Measurements from ENCODE around the gene WNT5B.

WNT5B gene

DNA sequence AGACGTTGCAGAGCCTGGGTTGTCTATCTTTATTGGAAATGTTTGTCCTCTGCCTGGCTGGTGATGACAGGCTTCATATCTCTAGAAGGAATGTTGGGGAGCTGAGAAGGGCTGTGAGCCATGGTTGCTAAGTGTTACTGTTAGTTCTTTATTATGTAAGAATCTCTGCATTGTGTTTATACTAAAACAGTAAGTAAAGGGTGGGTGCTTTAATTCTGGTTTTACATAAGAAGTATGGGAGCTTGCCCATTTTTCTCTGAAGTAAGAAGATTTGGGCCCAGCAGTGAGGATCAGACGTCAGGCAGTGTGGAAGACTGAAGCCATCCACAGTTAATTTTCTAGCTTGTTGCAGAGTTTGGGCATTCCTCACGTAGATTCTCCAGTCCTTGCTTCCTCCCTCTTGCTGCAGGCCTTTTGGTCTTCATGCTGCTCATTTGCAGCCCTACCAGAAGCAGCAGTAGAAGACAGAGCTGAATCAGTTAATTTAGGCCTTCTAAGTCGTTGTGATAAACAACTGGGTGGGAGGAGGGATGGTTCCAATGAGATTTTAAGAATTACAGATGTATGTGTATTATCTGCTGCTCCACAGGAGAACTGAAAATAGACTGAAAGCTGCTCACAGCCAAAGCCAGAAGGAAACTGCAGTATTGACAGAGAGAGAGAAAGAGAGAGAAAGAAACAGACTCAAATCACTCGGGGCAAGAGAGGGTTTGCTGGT, 21.4 kb downstream of the WNT5B start:
- DNase-seq = no peak

DNA sequence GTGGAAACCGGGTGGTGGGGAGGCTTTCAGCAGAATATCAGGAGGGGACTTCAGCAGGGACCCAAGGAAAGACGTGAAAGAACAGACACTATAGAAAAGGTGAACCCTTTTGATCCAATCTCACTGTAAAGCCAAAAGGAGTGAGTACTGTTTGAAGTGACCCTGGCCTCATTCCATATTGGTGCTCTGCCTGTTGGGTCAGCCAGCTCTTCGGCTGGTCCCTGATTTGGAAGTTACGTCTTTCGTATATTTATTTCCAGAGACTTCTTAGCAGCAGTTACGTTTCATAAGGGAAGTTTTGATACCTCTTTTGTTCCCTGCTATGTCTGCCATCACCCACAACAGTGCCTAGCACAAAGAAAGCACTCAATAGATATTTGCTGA, 21.9 kb downstream of the WNT5B start:
- DNase-seq = no peak

DNA sequence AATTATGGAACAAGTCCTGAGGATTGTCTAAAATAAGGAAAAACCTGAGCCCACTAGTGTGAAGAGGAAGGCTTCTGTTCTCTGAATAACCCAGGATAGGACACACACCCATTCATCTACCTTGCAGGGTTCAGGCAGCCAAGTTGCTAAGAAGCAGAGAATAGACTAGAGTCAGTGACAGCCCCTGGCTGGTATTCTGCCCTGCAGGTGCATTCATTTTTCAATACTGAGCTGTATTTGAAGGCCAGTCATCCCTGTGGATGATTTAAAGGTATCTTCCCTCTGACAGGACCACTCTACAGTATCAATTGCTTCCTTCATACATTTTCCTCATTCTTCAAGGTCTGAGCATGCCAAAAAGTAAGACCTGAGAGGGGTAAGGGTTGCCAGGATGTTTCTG, 22.9 kb downstream of the WNT5B start:
- no peak for DNase-seq

DNA sequence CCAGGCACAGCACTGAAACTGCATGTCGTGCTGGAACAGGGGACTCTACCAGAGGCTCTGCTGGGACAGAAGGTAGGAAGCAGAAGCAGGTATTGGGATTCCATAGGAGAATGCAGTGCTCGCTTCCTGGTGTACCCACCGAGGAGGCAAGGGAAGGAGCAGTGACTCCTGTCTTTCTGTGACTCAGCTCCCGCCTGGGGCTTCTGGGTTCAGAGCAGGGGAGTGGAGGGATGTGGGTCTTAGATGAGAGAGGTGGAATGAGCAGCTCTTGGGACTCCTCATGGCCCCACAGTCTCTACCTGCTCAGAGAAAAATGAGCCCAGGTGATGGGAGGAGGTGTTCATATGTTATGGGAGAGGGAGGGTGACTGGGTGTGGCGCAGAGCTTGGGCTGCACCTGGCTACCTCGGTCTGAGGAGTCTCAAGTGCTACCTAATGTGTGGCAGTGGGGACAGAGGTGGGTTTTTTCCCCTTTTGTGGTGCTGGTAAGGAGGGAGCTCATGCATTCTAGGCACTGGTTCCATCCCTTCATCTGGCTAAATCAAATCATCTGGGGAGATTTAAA, 26.3 kb downstream of the WNT5B start:
- no peak for DNase-seq

DNA sequence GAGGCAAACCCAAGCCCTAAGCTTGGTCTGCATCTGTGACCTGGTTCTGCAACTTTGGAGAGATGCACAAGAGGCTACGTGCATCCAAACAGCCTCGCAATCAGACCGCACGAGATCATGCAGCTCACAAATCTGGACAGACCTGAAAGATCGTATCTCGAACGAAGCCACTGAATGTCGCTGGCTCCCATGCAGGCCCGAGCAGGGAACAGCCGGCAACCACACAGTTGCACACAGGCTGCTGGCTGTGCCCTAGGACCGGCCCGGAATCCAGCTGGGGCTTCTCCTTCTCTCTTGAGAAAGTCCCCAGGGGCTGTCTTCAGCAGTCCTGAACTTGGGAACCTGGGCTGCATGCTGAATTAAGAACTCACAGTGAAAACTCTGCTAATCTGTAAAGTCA, 27.9 kb downstream of the WNT5B start:
- DNase-seq = peak in 2 of 51 donors; percentile 31 to 45

DNA sequence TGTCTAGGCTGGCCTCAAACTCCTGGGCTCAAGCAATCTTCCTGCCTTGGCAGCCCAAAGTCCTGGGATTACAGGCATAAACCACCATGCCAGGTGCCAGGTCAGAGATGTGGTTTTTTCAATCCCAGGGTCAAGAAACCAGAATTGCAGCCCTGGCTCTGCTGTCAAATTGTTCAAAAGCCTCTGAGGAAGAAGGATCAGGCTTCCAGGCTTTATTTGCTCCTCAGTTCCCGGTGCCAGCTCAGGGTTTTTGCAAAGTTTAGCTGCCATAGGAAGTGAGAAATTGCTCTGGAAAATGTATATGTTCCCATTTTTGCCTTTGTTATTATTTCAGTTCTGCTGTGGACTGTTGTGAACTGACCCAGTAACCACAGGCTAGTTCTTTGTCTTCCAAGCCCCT, 28.7 kb downstream of the WNT5B start:
- peak in 1 of 51 donors; percentile 9 for DNase-seq

DNA sequence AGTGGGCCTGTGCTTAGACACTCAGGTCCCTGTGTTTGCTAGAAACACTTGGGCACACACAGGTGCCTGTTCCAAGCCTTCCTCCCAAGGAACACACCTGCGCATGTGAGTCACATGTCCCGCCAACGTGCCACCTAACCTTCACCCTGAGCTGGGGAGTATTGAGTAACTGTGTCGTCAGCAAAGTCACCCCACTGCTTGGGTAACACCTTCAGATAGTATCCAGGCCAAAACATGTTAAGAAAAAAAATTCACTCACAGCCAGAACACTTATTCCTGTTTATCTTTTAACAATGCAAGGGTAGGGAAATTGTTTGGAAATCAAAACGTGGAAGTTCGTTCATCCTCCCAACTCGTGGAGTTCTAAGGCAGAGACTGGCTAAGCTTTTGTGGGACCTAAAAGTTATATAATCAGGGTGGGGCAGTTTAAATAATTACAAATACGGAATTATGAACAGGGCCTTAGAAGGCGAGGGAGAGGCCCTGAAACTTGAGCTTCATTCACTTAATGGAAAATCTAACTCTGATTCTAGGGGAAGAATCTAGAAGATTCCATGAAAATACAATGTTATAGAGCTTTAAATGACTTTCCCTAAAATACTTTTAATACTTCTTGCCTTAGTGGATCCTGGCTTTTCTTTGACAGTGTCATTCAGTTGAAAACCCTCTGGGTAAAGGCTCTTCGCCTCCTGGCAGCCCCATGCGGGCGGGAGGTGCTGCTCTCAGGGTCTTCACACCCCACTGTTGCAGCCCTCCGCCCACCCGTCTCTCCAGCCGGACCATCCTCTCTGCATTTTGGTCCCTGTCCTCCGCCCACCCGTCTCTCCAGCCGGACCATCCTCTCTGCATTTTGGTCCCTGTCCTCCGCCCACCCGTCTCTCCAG, 31.5 kb downstream of the WNT5B start:
- peak in 21 of 51 donors; percentile 24 to 77 (median 38) for DNase-seq

DNA sequence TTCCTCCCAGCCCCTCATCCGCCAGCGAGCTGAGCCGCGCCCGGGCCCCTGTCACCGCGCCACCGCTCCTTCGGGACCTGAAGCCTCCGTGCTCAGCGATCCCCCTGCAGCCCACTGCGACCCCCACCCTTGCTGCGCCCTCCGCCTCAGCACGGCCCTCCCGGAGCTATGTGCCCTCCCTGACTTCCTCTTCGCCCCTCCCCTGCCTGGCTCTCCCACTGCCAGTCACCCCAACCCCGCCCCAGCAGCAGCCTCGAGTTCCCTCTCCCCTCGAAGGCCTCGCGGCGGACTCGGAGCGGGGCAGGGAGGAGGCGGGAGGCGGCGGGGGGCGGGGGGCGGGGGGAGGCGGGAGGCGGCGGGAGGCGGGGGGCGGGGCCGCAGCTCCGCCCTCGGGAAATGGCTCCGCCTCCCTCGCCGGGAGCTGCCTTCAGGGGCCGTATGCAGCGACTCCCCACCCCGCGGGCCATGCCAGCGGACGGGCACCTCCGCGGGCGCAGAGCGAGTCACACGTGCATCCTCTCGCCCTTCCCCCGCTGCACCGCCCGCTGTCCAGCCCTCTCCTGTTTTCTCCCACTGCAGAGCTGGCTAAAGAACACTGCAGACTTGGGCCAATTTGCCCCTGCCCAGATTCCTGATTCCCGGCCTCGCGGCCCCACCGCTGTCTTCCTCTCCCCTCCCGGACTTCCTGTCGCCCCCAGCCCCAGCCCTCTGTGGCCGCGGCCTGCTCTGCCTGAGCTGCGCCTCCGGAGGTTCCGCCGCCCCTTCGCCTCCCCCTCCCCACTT, 32.7 kb downstream of the WNT5B start:
- peak; percentile 42 to 99 (median 92) for DNase-seq

DNA sequence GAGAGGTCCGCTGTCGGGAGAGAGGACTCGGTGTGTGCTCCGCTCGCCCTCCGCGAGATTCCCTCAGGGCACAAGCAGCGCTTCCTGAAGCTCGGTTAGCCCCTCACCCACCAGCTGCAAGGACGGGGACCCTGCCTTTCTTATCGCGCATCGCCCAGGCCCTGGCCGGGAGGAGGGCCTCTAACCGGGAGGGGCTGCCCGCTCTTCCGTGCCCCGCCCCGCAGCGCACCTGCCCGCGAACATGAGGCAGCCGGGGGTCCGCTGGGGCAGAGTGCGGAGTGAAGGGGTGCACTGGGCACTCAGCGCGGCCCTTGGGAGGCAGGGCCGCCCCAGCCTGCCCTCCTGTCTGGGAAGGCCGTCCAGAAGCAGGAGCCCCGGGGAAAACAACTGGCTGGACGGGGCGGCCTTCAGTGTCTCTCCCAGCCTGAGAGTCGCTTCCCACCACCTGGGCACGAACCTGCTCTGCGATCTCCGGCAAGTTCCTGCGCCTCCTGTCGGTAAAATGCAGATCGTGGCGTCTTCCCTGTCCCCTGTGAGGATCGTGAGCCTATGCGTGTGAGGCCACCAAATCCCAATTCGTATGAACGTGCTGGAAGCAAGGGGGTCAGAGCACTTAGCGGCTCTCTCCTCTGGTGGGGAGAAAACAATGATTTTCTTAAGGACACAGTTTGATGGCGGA, 33.9 kb downstream of the WNT5B start:
- DNase-seq = no peak

DNA sequence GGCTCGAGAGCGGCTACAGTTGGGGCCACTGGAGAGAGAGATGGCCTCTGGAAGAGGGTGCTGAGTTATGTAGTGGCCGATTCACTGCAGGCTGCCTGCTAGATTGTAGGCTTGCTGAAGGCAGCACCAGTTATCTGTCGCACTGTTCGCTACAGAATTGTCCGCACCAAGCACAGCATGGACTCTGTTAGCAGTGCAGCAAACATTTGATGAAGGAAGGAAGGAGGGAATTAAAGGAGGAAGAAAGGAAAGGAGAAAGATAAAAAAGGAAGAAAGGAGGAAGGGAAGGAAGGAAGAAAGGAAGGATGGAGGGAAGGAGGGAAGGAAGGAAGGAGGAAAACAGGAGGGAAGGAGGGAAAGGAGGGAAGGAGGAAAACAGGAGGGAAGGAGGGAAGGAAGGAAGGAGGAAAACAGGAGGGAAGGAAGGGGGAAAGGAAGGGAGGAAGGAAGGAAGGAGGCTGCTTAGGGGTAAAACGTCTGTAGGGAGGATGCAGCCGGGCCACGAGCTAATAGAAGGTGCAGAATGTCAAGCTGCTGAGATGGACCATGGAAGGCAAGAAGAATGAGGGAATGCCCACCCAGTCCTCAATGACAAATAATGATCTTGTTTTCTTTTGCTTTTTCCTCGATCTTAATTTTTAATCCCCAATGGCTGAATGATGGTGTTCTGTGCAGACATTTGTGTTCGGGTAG, 34.6 kb downstream of the WNT5B start:
- no peak for DNase-seq

DNA sequence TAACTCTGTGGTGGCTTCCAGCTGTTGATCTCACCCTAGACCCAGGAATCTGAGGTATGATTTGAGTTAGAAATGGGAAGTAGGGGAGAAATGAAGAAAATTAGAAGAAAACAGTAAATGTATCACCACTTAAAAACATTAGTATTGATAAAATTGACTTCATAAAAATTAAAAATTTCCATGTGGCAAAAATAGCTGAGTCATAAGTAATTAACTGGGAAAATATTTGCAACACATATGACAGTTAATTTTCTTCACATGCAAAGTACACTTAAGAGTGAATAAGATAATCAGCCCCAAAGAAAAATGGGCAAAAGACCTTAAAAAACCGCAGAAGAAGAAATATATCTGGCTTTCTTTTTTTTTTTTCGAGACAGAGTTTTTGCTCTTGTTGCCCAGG, 36.3 kb downstream of the WNT5B start:
- no peak for DNase-seq

DNA sequence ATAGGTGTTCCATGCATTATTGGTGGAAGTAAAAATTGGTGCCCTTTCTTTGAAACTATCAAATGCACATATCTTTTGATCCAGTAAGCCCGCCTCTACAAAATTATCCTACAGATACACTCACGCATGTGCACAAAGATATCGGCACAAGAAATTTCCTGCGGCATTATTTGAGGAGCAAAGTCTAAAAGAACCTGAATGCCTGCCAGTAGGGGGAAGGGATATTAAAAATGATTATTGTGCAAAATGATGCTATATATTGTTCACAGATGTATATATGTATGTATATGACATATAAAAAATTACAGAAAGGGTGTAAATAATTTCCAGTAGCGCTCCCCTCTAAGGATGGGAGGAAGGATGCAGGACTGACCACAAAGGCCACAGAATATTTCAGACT, 37.2 kb downstream of the WNT5B start:
- no peak for DNase-seq

DNA sequence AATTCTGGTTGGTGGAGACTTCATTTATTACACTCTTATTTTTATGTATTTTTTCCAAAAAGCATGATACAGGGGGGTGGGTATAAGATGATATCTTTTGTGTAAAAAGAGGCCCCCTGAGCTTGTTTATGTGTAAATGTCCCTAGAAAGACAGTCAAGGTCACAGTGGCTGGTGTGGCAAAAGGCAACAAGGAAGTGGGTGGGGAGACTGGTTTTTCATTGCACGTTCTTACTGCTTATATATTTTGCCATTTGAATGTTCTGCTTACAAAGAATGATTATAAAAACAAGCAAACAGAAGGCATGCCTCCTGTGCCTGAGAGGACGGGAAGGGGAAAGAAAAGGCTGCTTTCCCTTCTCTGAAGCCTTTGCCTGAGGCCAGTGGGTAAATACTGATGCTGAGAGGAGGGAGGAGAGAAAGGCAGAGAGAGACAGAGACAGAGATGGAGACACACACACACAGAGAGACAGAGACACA, 37.7 kb downstream of the WNT5B start:
- DNase-seq = no peak

DNA sequence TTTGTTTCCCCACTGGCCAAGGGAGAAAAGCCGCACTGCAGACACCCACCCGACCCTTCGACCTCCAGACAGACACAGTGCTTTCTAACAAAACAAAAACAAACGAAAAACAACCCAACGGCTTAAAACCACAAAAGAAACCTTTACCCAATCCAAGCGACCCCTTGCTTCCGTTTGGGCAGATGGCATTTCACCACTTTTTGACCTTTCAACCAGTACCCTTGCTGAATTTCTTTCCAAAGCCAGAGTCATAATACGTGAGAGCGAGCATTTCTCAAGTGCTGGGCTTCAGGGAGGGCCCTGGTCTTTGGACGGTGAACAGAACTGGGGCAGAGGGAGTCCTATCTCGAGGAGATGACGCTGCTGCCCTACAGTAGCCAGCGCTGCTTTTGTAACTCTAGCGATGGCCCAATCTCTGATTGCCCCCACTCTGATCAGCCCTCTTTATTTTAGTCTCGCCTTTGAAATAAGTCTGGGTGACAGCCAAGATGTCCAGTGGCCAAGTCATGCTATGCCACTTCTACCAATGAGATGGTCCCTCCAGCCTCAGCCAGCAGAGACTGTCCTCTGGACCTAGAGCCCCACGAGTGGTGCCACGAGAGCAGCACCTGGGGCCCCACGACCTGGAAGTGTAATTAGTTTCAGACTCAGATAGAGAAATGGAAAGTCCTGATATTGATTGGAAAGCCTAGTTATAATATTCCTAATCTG, 40.0 kb downstream of the WNT5B start:
- DNase-seq = peak in 3 of 51 donors; percentile 19 to 34 (median 33)

DNA sequence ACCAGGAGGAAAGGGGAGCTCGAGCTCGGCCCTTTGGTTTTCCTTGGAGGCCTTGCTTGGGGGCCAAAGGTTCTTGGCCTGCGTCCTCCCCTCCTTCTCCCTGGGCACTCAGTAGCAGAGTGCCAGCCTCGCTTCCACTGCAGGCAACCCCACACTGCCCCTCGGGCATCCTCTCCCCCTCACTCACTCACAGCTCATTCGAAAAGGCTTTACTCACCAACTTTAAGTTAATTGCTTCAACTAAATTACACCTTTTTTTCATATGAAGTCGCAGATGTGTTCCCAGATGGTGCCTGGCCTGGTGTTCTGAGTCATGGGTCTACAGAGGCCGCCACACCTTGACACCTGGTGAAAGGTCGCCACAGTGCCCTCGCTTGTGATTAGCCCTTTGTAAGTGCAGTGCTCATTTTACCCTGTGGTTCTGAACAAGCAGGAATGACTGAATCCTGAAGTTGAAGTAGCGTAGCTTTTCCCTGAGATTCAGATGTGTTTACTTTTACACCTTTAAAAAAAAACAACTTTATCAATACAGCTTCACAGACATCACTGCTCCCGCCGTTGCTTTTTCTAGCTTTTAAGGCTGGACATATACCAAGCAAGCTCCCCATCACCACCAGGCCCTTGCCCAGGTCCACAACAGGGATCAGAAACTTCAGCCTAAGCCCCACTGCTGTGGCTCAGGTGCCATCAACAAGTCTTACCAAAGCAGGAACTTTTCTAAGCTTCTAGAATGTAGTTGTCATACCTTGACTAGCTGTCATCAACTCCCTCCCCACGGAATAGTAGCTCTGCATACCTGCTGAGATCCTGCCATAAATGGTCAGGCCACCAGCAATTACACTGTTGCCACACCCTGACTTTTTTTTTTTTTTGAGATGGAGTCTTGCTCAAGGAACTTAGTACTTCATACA, 41.6 kb downstream of the WNT5B start:
- DNase-seq = no peak

DNA sequence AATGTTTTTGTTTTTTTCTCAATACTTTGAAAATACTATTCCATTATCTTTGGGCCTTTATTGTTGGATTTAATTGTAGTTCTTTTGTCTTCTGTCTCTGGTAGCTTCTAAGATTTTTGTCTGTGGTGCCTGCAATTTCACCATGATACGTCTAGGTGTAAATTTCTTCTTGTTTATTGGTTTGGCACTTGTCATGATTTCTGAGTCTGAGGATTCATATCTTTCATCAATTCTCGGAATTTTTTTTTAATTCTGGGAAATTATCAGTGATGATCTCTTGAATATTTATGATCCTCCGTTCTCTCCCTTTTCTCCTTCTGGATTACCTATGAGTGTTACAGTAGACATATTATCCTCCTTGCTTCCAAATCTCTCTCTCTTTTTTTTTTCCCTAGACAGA, 47.0 kb downstream of the WNT5B start:
- no peak for DNase-seq

DNA sequence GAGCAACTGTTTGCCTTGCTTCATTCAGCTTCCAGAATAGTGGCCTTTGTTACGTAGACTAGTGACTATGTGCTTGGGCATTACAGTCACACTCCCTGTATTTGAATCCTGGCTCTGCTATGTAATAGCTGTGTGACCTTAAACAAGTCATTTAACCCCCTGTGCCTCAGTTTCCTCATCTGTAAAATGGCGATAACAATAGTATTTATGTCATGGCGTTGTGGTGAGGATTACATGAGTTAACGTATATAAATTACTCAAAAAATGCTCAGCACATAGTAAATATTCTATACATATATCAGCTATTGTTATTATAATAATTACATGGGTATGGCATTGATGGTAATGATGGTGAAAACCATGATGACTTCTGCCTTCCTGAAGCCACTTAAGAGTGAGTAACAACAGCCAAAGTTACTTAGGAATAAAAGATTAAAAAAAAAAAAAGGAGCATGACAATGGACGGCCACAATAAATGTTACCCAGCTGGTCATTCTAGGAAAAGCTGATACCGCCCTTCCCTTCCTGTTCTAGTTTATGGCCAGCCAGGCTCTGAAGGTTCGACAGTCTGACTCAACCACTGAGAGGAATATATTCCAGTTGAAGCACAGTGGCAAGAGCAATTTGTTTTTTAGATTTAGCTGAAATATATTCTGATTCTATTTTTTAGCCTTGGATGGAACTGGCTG, 51.9 kb downstream of the WNT5B start:
- DNase-seq = no peak

DNA sequence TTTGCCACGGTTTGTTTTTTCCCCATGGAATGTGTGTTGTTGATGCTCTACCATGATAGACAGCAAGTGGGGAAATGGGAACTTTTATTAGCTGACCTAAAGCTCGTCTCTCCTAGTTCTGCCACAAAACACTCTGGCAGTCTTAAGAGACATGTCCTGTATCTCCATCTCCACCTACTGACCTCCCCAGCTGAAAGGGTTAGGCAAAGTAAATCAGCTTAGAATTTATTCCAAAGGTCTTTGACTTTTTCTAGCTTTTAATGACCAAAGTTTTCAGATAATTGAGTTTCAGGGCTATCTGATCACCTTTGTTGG, 52.4 kb downstream of the WNT5B start:
- no peak for DNase-seq

Data from hypothalamus (tissue), 51 donors.